ENCODE data around the gene RTP5. TPM values are rescaled to one million over a fixed set of nuclear protein-coding genes. Genes with fewer than 3 reads are reported as not detected.

RTP5 gene
- total RNA-seq, 4 donors from 2014 or later: not detected

DNA sequence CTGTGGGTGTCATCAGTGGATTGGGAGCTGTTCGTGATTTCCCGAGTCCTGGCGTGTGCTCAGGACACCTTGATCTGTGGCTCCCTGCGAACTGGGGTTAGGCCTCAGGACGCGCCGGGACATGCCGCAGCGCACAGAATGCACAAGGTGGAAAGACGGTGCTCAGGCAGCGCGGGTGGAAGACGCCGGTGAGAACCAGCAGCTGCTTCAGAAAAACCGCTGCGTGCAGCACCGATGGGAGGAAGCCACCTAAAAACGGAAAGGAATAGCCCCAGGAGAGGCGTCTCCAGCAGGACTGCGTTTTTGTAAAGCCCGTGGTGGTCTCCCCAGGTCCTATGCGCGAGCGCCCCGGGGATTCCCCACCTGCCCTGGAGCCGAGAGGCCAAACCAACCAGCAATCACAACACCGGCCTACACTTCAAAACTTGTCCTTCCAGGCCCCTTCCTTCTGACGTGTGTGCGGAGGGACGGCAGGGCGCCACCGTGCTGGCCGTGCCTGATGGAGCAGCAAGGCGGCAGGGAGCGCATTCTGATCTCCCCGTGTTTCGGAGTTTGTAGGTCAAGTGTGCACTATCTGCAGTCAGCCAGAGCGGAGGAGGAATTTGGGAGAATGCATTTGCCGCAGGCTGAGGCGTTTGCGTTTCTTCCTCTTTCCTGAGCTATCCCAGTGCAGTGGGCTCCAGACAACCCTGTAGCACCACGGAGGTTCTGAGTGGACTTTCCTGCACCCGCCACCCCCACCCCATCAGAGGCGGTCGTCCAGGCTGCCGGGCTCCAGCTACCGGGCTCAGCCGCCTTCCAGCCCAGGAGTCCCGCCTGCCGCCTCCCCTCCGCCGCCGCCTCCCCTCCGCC is 32.2 kb downstream of the RTP5 start:
- 79 to 100% methylated on average over 4 to 13 of the region's 54 CpGs for WGBS, 2 donors (ENCODE audit: low coverage in 1 of 2)
- TF ChIP-seq EP300 (IDR thresholded peaks at IDR 0.05): no peak
- TF ChIP-seq, protein P1, sequence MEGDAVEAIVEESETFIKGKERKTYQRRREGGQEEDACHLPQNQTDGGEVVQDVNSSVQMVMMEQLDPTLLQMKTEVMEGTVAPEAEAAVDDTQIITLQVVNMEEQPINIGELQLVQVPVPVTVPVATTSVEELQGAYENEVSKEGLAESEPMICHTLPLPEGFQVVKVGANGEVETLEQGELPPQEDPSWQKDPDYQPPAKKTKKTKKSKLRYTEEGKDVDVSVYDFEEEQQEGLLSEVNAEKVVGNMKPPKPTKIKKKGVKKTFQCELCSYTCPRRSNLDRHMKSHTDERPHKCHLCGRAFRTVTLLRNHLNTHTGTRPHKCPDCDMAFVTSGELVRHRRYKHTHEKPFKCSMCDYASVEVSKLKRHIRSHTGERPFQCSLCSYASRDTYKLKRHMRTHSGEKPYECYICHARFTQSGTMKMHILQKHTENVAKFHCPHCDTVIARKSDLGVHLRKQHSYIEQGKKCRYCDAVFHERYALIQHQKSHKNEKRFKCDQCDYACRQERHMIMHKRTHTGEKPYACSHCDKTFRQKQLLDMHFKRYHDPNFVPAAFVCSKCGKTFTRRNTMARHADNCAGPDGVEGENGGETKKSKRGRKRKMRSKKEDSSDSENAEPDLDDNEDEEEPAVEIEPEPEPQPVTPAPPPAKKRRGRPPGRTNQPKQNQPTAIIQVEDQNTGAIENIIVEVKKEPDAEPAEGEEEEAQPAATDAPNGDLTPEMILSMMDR (IDR thresholded peaks at IDR 0.05): peak in 1 of 4 experiments; percentile 41
- H3K27ac ChIP-seq: peak overlapping the region in 1 of 4 donors; percentile 61
- peaks cover 0 to 25% (median 0%) of the 10 kb centered on the region in 3 donors for H3K4me1 ChIP-seq
- H3K9me3 ChIP-seq: no peaks in the 10 kb centered on the region
- ATAC-seq: no peak
- no peaks in the 10 kb centered on the region for H3K36me3 ChIP-seq
- H3K27me3 ChIP-seq: peaks cover 12% of the 10 kb centered on the region
- H3K4me3 ChIP-seq: peak overlapping the region in 1 of 2 donors; percentile 33

DNA sequence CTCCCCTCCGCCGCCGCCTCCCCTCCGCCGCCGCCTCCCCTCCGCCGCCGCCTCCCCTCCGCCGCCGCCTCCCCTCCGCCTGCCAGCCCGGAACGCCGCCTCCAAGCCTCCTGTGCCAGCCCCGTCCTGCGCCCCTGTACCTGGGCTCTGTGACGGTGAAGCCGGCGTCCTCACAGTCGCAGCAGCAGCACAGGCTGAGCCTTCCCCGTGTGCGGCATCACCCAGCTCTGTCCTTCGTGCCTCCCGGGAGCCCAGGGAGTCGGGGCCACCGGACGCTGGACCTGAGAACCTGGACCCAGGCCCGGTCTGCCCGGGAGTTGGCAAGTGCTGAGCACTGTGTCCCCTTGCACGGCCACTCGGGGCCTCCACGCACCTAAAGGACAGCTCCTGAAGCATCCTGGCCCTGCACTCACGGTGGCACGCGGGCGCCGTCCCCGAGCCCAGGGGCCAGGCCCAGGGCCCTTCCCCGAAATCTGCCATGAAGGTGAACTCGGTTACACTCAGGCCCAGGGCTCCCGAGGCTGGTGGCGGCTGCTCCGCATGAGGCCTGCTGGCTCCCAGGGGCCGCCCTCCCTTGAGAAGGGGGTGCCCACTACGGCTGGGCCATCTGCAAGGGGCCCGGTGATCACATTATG is 32.9 kb downstream of the RTP5 start:
- Histone ChIP-seq H3K4me1 (peaks cover 0 to 25% (median 0%) of the 10 kb centered on the region in 3 donors), H3K9me3 (no peaks in the 10 kb centered on the region), H3K36me3 (no peaks in the 10 kb centered on the region), H3K27ac (peak overlapping the region in 1 of 4 donors; percentile 61), H3K4me3 (peak overlapping the region in 1 of 2 donors; percentile 33), H3K27me3 (peaks cover 12% of the 10 kb centered on the region)
- TF ChIP-seq, protein P1 (IDR thresholded peaks at IDR 0.05): no peak
- TF ChIP-seq POLR2A (IDR thresholded peaks at IDR 0.05) (no peak), EP300 (IDR thresholded peaks at IDR 0.05) (no peak), POLR2AphosphoS5 (IDR thresholded peaks at IDR 0.05) (no peak)
- ATAC-seq: no peak
- no CpG with 5 or more reads among the region's 48 CpGs for WGBS, 2 donors (ENCODE audit: low coverage in 1 of 2)

DNA sequence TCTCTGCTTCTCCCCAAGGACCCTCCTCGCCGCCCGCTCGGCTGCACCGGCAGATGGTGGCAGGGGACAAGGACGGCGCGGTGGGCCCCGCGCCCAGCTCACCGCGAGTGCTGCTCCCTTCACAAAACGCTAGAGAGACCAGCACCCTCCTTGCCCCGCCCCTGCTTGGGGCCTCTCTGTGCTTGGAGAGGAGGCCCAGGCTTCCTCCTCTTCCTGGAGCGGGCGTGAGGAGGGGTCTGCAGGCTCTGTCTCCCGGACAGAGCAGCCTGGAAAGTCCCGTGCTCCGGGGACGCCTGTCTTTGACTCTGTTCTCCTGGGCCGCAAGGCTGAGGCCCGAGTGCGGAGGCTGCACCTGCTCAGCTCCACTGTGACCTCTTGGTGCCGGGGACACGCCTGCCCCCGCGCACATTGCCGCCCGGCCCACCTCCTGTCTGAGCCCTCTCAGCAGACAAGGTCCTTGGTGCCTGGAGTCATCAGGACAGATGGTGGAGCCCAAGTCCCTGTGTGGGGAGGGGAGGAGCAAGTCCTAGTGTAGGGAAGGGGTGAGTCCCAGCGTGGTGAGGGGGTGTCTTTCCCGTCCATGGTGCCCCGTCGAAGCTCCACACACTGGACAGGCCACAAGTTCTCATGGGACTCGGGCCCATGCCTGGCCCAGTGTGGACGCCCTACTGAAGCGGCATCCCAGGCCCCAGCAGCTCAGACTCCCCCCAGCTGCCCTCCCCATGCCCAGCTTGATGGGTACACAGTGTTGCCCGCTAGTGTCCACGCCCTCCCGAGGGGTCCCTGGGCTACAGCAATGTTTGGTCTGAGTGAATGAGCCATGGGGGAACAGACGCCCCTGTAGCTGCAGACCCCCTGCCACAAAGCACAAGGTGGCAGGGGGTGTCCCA is 33.8 kb downstream of the RTP5 start:
- no peaks in the 10 kb centered on the region for H3K9me3 ChIP-seq
- WGBS, 2 donors (ENCODE audit: low coverage in 1 of 2): no CpG with 5 or more reads among the region's 40 CpGs
- no peak overlapping the region for H3K4me3 ChIP-seq
- TF ChIP-seq, protein P1 (IDR thresholded peaks at IDR 0.05): no peak
- TF ChIP-seq POLR2AphosphoS5 (IDR thresholded peaks at IDR 0.05): no peak
- H3K4me1 ChIP-seq: peaks cover 0 to 25% (median 0%) of the 10 kb centered on the region in 3 donors
- H3K27me3 ChIP-seq: peaks cover 12% of the 10 kb centered on the region
- ATAC-seq: no peak
- H3K27ac ChIP-seq: peak overlapping the region in 1 of 4 donors; percentile 61
- H3K36me3 ChIP-seq: no peaks in the 10 kb centered on the region

DNA sequence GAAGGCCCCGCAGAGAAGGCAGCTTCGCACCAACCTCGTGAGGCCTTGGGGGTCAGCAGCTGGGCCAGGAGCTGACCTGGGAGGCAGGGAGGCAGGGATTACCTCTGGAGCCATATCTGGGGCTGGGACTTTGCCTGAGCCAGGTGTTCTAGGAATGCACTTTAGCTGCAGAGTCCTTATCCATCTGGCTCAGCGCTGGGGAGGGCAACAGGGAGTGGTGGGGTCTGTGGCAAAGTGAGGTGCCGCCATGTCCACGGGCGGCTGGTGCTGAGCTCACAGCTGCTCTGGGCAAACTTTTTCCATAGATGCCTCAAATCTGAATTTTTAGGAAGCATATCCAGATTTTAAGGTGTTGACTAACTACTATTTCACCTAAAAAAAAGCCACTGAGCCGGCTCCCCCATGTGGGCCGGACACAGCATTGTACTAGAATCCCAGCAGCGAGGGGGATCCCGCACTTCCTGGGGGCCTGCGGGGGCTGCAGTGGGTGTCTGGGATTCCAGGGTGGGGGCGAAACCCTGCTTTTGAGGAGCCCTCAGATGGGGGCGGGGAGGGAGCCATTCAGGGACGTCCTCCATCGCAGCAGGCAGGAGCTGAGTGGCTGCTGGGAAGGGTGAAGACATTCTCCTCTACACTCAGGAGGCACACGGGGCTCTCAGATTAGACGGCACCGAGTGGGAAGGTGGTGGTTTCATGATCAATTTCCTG is 34.6 kb downstream of the RTP5 start:
- 88 to 96% methylated on average over 4 to 5 of the region's 19 CpGs for WGBS, 2 donors (ENCODE audit: low coverage in 1 of 2)

More for the DNA sequence above, 34.6 kb downstream of the RTP5 start:
- no peaks in the 10 kb centered on the region for H3K36me3 ChIP-seq
- no peaks in the 10 kb centered on the region for H3K9me3 ChIP-seq
- H3K4me3 ChIP-seq: no peak overlapping the region
- H3K27ac ChIP-seq: no peak overlapping the region
- H3K27me3 ChIP-seq: peaks cover 12% of the 10 kb centered on the region
- ATAC-seq: no peak
- H3K4me1 ChIP-seq: peaks cover 0 to 18% (median 0%) of the 10 kb centered on the region in 3 donors
- TF ChIP-seq POLR2A (IDR thresholded peaks at IDR 0.05) (no peak), POLR2AphosphoS5 (IDR thresholded peaks at IDR 0.05) (no peak), EP300 (IDR thresholded peaks at IDR 0.05) (no peak)
- TF ChIP-seq, protein P1 (IDR thresholded peaks at IDR 0.05): no peak

Data from gastroesophageal sphincter (tissue), 4 donors.